Medulla oblongata (tissue), 1 donor: Measurements from ENCODE around the gene PLAAT4.
"Not testable (repeated sequence)": the region's sequence is repeated elsewhere in the genome, so short reads cannot be mapped to it uniquely, and the experiment has no call there.

ENCODE experiments used
- DNase-seq: peaks from one replicate; pipeline ENCODE4 v3.0.0-alpha.2; 2015; ENCODE audit errors: extremely low spot score

Gene PLAAT4

GRCh38 chr11:63572026-63572688, 35.5 kb downstream of the PLAAT4 start:
- DNase-seq: no peak

GRCh38 chr11:63573881-63574855, 37.6 kb downstream of the PLAAT4 start:
- peak; percentile 81 for DNase-seq

GRCh38 chr11:63574856-63575602, 38.4 kb downstream of the PLAAT4 start:
- no peak for DNase-seq

DNA sequence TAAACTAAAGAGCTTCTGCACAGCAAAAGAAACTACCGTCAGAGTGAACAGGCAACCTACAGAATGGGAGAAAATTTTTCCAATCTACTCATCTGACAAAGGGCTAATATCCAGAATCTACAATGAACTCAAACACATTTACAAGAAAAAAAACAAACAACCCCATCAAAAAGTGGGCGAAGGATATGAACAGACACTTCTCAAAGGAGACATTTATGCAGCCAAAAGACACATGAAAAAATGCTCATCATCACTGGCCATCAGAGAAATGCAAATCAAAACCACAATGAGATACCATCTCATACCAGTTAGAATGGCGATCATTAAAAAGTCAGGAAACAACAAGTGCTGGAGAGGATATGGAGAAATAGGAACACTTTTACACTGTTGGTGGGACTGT, 42.3 kb downstream of the PLAAT4 start:
- DNase-seq: not testable (repeated sequence)

- not testable (repeated sequence) for DNase-seq
These were observed 44.6 kb downstream of the PLAAT4 start for GRCh38 chr11:63581224-63581623.

- peak; percentile 94 for DNase-seq
These were observed 46.7 kb downstream of the PLAAT4 start for GRCh38 chr11:63583357-63583677.

DNA sequence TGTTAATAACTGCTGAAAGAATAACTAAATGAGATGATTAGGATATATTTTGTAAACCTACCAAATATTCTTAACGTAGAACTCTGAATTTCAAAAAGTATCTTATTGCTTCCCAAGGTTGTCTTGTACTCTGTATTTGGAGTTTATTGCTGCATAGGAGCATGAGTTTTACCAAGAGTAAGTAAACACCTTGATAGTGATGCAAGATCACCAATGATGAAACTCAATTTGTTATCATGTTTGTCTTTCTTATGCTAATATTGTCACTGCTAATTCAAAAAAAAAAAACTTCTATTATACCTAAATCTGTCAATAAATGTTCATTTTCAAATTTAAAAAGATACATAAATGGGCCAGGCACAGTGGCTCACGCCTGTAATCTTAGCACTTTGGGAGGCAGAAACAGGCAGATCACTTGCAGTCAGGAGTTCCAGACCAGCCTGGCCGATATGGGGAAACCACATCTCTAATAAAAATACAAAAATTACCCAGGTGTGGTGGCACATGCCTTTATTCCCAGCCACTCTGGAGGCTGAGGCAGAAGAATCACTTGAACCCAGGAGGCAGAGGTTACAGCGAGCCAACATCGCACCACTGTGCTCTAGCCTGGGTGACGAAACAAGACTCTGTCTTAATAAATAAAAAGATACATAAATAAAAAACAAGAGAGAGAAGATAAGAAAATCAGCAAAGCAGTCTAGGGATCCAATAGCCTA, 50.0 kb downstream of the PLAAT4 start:
- DNase-seq: no peak

GRCh38 chr11:63589000-63589399, 52.4 kb downstream of the PLAAT4 start:
- DNase-seq: no peak

GRCh38 chr11:63590024-63590788, 53.6 kb downstream of the PLAAT4 start:
- DNase-seq: no peak

DNA sequence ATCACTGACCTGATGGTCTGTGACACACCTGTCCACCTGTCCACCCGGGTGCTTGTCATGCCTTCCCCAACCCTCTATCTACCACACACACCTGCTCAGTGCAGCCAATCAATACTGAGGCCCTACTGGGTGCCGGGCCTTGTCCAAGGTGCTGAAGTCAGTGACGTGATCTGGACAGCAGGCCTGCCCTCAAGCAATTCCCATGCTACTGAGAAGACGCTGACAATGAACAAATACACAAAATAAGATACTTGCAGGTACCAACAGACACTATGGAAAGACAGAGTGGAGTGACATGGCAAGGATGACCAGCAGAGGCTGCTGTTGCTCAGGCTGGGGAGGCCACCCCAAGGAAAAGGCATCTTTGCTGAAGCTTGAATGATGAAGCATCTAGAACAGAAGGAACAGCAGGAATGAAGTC, 56.4 kb downstream of the PLAAT4 start:
- peak; percentile 67 for DNase-seq

DNA sequence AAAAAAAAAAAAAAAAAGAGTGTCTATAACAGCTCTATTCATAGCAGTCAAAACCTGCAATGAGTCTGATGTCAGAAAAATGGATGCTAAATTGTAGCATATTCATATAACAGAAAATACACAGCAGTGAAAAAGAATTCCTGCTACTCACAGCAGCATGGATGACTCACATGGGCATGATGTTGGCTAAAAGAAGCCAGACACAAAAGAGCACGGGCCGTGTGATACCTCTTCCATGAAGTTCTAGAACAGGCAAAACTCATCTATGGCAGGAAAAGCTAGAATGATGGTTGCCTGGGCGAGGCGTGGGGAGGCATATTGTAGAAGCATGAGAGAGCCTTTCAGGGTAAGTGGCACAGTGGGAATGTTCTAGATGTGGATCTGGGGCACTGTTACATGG, 58.7 kb downstream of the PLAAT4 start:
- no peak for DNase-seq
